DND-41 (cell line): ENCODE measurements around the gene CTCF.

Source experiments
- CTCF ChIP-seq: IDR thresholded peaks from 2 replicates; pipeline ENCODE4 v1.5.1; 2012; ENCODE audit warnings: borderline replicate concordance, low read length, moderate library complexity, mild to moderate bottlenecking; ENCODE audit not compliant: poor library complexity, severe bottlenecking; ENCODE audit errors: extremely low read depth
- EZH2 ChIP-seq: IDR thresholded peaks from 3 replicates; pipeline ENCODE4 v1.6.1; 2012; ENCODE audit warnings: borderline replicate concordance, low read depth, mild to moderate bottlenecking, moderate library complexity, low read length, inconsistent platforms; ENCODE audit not compliant: severe bottlenecking

GRCh38 chr16:67632415-67633172 is 70.3 kb downstream of the CTCF start:
- no peak for TF ChIP-seq CTCF
- TF ChIP-seq EZH2 = no peak
